GM12878 (cell line): ENCODE measurements around the gene NAP1L4. TPM values are rescaled to one million over a fixed set of nuclear protein-coding genes. Genes with fewer than 3 reads are reported as not detected.

Experiments used
- ATAC-seq: fragments of 200-7000 bp; cut with Tn5 transposase; 3 replicates; pipeline ENCODE4 v1.9.1; 2020; ENCODE audit warnings: mild to moderate bottlenecking, moderate library complexity
- BruUV-seq: library from RNA; stranded (reverse); fragments of 400-500 nt; replicated peaks from 2 replicates; lab custom pipeline; 2021; lab: Mats Ljungman, UMichigan
- CTCF ChIA-PET: fragments of 300-600 bp; sonication (Branson Sonifier 250); formaldehyde crosslinking; extraction: SDS; loops from one replicate; lab custom pipeline; 2021; ENCODE audit warnings: inconsistent platforms; lab: Yijun Ruan, JAX
- POLR2A ChIA-PET: fragments of 350-600 bp; formaldehyde crosslinking; extraction: SDS; loops from one replicate; lab custom pipeline; 2021; ENCODE audit warnings: inconsistent platforms; lab: Charles Lee
- RAD21 ChIA-PET: fragments of 300-600 bp; sonication (Branson Sonifier 250); formaldehyde crosslinking; loops from one replicate; lab custom pipeline; 2023; ENCODE audit warnings: antibody characterized with exemption; ENCODE audit not compliant: unreplicated experiment; lab: Charles Lee
- SMC1A ChIA-PET: fragments of 300-600 bp; sonication (Branson Sonifier 250); formaldehyde crosslinking; loops from one replicate; lab custom pipeline; 2023; ENCODE audit not compliant: unreplicated experiment, uncharacterized antibody; lab: Charles Lee
- DNase-seq: peaks from one replicate; pipeline ENCODE4 v3.0.0-alpha.2; 2011; ENCODE audit warnings: low read depth, low spot score
- FAIRE-seq: peaks from 3 replicates; lab custom pipeline; 2011; peaks lifted over from hg19 to GRCh38; lab: Jason Lieb, UNC
- H2AFZ ChIP-seq: 2 replicates; pipeline ENCODE4 v1.6.0; 2011; ENCODE audit warnings: low read depth, low read length, control low read depth; ENCODE audit not compliant: control insufficient read depth
- H3K27ac ChIP-seq: 2 replicates; pipeline ENCODE4 v1.5.1; 2011; ENCODE audit warnings: control low read depth; ENCODE audit not compliant: control insufficient read depth, insufficient read depth
- H3K27me3 ChIP-seq, 2 experiments: replicated peaks in 1 of 2; 2 replicates each; pipeline versions ENCODE4 v1.6.0 to v1.6.1; 2011; ENCODE audit warnings: low read length in 1 of 2; ENCODE audit not compliant: control insufficient read depth in 2 of 2, insufficient read depth in 2 of 2
- H3K36me3 ChIP-seq, 2 experiments: 2 replicates each; pipeline ENCODE4 v1.5.1; 2011; ENCODE audit warnings: low read length in 1 of 2; ENCODE audit not compliant: control insufficient read depth in 2 of 2, insufficient read depth in 2 of 2
- H3K4me1 ChIP-seq: 2 replicates; pipeline ENCODE4 v1.6.1; 2011; ENCODE audit warnings: mild to moderate bottlenecking, low read length, moderate library complexity, mixed read lengths; ENCODE audit not compliant: control insufficient read depth, insufficient read depth
- H3K4me2 ChIP-seq: 2 replicates; pipeline ENCODE4 v1.6.0; 2011; ENCODE audit warnings: control low read depth; ENCODE audit not compliant: control insufficient read depth, insufficient read depth
- H3K4me3 ChIP-seq: fragments of 200-600 bp; sonication (generic); 2 replicates; pipeline ENCODE4 v1.5.1; 2016
- H3K79me2 ChIP-seq: 2 replicates; pipeline ENCODE4 v1.6.0; 2011; ENCODE audit warnings: low read length; ENCODE audit not compliant: control insufficient read depth, insufficient read depth
- H3K9ac ChIP-seq: 2 replicates; pipeline ENCODE4 v1.8.0; 2011; ENCODE audit warnings: low read length, control low read depth, mixed read lengths; ENCODE audit not compliant: control insufficient read depth, insufficient read depth
- H3K9me3 ChIP-seq: replicated peaks from 3 replicates; pipeline ENCODE4 v1.5.1; 2011; ENCODE audit warnings: mild to moderate bottlenecking, low read length; ENCODE audit not compliant: control insufficient read depth, insufficient read depth
- H4K20me1 ChIP-seq: 2 replicates; pipeline ENCODE4 v1.6.0; 2011; ENCODE audit not compliant: control insufficient read depth, insufficient read depth
- EED ChIP-seq: sonication (generic); IDR thresholded peaks from 2 replicates; pipeline ENCODE4 v1.6.1; 2016; ENCODE audit warnings: antibody characterized with exemption, low read depth
- MYC ChIP-seq: IDR thresholded peaks from 2 replicates; pipeline ENCODE4 v1.6.1; 2011; ENCODE audit warnings: mild to moderate bottlenecking, low read length, moderate library complexity, inconsistent platforms; ENCODE audit not compliant: insufficient read depth, insufficient replicate concordance, insufficient read length, severe bottlenecking
- NFYA ChIP-seq: IDR thresholded peaks from 2 replicates; pipeline ENCODE4 v1.6.1; 2011; ENCODE audit warnings: low read depth, mild to moderate bottlenecking, low read length, improper control_type of control experiment, borderline replicate concordance
- SMAD1 ChIP-seq: fragments of 450-650 bp; IDR thresholded peaks from 2 replicates; pipeline ENCODE4 v1.6.1; 2018; ENCODE audit warnings: mild to moderate bottlenecking, low read depth; ENCODE audit not compliant: partially characterized antibody
- SP1 ChIP-seq: IDR thresholded peaks from one replicate; pipeline ENCODE4 v1.6.1; 2011; ENCODE audit warnings: low read depth, low read length
- WGBS: methylation state at CpG from one replicate; pipeline ENCODE4 v1.1.6; 2016; ENCODE audit warnings: low lambda C conversion rate; ENCODE audit not compliant: insufficient replicate concordance, insufficient coverage; ENCODE audit errors: missing lambda C conversion rate; 5-methylcytosine and 5-hydroxymethylcytosine counted together
- in situ Hi-C: fragments of 300-500 bp; cut with MboI; formaldehyde crosslinking; loops from 9 replicates; pipeline ENCODE4 v1.14.3; 2018; ENCODE audit warnings: mixed read lengths
- intact Hi-C: fragments of 100-400 bp; cut with micrococcal nuclease; formaldehyde crosslinking; loops from one replicate; pipeline ENCODE4 v1.14.2; 2022; ENCODE audit not compliant: unreplicated experiment
- polyA plus RNA-seq, 11 experiments: library from polyadenylated mRNA; depleted of rRNA in 4 of 11; unstranded in 6 of 11; stranded (reverse) in 5 of 11; fragments of >200 nt; fragmentation: Nextera tagmentation in 4 of 11; fragmentation: Illumina TruSeq in 1 of 11; extraction: Ambion mirVana in 4 of 11; extraction: Trizol in 1 of 11; gene quantifications; 1 replicate in 1 of 11; 2 replicates in 10 of 11; pipeline versions ENCODE4 v1.2.1 to v1.2.3, GENCODE V29; 2011 to 2016; ENCODE audit warnings: inconsistent platforms in 2 of 11, missing spikeins in 2 of 11, low read depth in 1 of 11
- total RNA-seq, 4 experiments: library from RNA; depleted of rRNA in 3 of 4; stranded (reverse); fragments of >200 nt in 3 of 4; fragmentation: Illumina TruSeq in 1 of 4; extraction: Trizol in 1 of 4; gene quantifications; 2 replicates each; pipeline versions ENCODE4 v1.2.1 to v1.2.3, GENCODE V29; 2013 to 2021
- TF ChIP-seq, protein P1 (sequence below): fragments of 450-650 bp; IDR thresholded peaks from 2 replicates; pipeline ENCODE4 v1.6.1; 2017; ENCODE audit warnings: antibody characterized with exemption, mild to moderate bottlenecking, moderate library complexity
- TF ChIP-seq, protein P2 (sequence below): fragments of 450-650 bp; formaldehyde crosslinking; IDR thresholded peaks from 2 replicates; pipeline ENCODE4 v1.5.0; 2022; ENCODE audit warnings: mild to moderate bottlenecking, missing genetic modification characterization
- TF ChIP-seq, protein P3 (sequence below): fragments of 150-350 bp; IDR thresholded peaks from 2 replicates; pipeline ENCODE4 v1.6.1; 2016; ENCODE audit warnings: low read depth, low read length
- TF ChIP-seq, protein P4 (sequence below): IDR thresholded peaks from 2 replicates; pipeline ENCODE4 v1.6.1; 2011; ENCODE audit warnings: low read depth, mild to moderate bottlenecking, low read length, moderate library complexity, borderline replicate concordance; ENCODE audit errors: extremely low read depth

Gene NAP1L4
- total and polyA plus RNA-seq, 10 of the 15 experiments (the other 5 are each of a cell fraction or from before 2014, with no cell fraction given) = 24.8 to 198 (median 114) TPM

DNA sequence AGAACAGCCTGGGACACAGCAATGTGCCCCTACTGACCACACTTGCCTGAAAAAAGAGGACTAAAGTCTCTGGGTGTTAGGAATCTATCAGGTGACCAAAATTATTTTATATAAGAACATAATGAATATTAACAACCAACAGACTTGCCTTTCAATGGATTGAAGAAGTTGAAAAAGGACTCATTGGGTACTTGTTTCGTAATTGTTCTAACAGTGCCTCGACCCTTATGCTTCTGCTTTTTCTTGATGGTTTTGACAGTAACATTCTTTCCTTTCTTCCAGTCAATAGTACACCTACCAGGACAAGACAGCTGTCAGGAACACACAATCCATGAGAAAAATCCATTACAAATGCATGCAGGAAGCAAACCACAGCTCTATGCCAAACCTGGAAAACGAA lies 33.9 kb downstream of the NAP1L4 start (continued):
- TF ChIP-seq, protein P1, sequence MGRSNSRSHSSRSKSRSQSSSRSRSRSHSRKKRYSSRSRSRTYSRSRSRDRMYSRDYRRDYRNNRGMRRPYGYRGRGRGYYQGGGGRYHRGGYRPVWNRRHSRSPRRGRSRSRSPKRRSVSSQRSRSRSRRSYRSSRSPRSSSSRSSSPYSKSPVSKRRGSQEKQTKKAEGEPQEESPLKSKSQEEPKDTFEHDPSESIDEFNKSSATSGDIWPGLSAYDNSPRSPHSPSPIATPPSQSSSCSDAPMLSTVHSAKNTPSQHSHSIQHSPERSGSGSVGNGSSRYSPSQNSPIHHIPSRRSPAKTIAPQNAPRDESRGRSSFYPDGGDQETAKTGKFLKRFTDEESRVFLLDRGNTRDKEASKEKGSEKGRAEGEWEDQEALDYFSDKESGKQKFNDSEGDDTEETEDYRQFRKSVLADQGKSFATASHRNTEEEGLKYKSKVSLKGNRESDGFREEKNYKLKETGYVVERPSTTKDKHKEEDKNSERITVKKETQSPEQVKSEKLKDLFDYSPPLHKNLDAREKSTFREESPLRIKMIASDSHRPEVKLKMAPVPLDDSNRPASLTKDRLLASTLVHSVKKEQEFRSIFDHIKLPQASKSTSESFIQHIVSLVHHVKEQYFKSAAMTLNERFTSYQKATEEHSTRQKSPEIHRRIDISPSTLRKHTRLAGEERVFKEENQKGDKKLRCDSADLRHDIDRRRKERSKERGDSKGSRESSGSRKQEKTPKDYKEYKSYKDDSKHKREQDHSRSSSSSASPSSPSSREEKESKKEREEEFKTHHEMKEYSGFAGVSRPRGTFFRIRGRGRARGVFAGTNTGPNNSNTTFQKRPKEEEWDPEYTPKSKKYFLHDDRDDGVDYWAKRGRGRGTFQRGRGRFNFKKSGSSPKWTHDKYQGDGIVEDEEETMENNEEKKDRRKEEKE = no peak

DNA sequence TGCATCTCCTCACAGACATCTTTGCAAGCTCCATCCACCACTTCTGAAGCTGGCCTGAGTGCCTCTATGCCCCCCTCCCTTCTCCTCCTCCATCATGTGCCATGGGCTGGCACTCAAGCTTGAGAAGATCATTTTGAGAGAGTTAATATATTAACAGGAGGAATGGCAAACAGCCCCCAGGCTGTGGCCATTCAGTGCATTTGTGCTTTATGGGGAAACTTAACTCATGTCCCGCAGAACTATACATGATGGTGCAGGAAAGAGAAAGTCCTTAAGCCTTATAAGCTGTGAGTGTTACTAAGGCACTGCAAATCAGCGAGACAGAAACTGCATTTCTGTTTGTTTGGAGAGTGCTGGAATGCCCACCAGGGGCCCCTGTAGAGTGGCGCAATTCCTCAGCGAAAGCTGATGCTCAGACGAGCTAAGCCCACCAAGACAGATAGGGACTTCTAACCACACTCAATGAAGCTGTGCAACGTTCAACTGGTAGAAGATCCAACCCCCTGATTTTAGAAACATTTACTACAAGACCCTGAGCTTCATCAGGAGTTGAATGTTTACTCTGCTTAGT lies 36.1 kb downstream of the NAP1L4 start:
- RAD21 ChIA-PET = interaction anchor here (1.1 kb wide), 1 partner anchor 136 kb away, joined by 4 read pairs; no protein-coding TSS in a partner anchor
- no peaks in the 10 kb centered on the region for H3K27me3 ChIP-seq
- CTCF ChIA-PET = interaction anchor here (0.6 to 1.2 kb wide), 4 partner anchors 10 to 68 kb away, joined by 3 to 4 read pairs (median 3); no protein-coding TSS in a partner anchor
- in situ Hi-C loops (no loop called here), intact Hi-C loops (no loop called here)
- FAIRE-seq (no peak), ATAC-seq (no peak), DNase-seq (no peak)
- no peak overlapping the region for H3K9ac ChIP-seq
- H2AFZ ChIP-seq = no peak overlapping the region
- no peak overlapping the region for H3K4me3 ChIP-seq
- WGBS = 85% methylated on average over 6 of the region's 6 CpGs
- H3K79me2 ChIP-seq = no peaks in the 10 kb centered on the region
- no peaks in the 10 kb centered on the region for H3K9me3 ChIP-seq
- no peaks in the 10 kb centered on the region for H3K4me1 ChIP-seq
- no peaks in the 10 kb centered on the region for H4K20me1 ChIP-seq
- no peak overlapping the region for H3K27ac ChIP-seq
- POLR2A ChIA-PET = interaction anchor here (1.1 kb wide), 2 partner anchors 12 to 22 kb away, joined by 4 to 5 read pairs; no protein-coding TSS in a partner anchor
- BruUV-seq = no TSS peak
- peaks cover 30 to 71% of the 10 kb centered on the region in 2 experiments for H3K36me3 ChIP-seq
- SMC1A ChIA-PET = interaction anchor here (0.6 to 1.3 kb wide), 3 partner anchors 13 to 129 kb away, joined by 3 to 4 read pairs (median 3); no protein-coding TSS in a partner anchor
- no peak overlapping the region for H3K4me2 ChIP-seq
- TF ChIP-seq, protein P2, sequence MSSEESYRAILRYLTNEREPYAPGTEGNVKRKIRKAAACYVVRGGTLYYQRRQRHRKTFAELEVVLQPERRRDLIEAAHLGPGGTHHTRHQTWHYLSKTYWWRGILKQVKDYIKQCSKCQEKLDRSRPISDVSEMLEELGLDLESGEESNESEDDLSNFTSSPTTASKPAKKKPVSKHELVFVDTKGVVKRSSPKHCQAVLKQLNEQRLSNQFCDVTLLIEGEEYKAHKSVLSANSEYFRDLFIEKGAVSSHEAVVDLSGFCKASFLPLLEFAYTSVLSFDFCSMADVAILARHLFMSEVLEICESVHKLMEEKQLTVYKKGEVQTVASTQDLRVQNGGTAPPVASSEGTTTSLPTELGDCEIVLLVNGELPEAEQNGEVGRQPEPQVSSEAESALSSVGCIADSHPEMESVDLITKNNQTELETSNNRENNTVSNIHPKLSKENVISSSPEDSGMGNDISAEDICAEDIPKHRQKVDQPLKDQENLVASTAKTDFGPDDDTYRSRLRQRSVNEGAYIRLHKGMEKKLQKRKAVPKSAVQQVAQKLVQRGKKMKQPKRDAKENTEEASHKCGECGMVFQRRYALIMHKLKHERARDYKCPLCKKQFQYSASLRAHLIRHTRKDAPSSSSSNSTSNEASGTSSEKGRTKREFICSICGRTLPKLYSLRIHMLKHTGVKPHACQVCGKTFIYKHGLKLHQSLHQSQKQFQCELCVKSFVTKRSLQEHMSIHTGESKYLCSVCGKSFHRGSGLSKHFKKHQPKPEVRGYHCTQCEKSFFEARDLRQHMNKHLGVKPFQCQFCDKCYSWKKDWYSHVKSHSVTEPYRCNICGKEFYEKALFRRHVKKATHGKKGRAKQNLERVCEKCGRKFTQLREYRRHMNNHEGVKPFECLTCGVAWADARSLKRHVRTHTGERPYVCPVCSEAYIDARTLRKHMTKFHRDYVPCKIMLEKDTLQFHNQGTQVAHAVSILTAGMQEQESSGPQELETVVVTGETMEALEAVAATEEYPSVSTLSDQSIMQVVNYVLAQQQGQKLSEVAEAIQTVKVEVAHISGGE (CRISPR knock-in tag) = no peak
- TF ChIP-seq, protein P3, sequence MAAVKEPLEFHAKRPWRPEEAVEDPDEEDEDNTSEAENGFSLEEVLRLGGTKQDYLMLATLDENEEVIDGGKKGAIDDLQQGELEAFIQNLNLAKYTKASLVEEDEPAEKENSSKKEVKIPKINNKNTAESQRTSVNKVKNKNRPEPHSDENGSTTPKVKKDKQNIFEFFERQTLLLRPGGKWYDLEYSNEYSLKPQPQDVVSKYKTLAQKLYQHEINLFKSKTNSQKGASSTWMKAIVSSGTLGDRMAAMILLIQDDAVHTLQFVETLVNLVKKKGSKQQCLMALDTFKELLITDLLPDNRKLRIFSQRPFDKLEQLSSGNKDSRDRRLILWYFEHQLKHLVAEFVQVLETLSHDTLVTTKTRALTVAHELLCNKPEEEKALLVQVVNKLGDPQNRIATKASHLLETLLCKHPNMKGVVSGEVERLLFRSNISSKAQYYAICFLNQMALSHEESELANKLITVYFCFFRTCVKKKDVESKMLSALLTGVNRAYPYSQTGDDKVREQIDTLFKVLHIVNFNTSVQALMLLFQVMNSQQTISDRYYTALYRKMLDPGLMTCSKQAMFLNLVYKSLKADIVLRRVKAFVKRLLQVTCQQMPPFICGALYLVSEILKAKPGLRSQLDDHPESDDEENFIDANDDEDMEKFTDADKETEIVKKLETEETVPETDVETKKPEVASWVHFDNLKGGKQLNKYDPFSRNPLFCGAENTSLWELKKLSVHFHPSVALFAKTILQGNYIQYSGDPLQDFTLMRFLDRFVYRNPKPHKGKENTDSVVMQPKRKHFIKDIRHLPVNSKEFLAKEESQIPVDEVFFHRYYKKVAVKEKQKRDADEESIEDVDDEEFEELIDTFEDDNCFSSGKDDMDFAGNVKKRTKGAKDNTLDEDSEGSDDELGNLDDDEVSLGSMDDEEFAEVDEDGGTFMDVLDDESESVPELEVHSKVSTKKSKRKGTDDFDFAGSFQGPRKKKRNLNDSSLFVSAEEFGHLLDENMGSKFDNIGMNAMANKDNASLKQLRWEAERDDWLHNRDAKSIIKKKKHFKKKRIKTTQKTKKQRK = no peak
- TF ChIP-seq MYC = no peak
- TF ChIP-seq EED = no peak
- TF ChIP-seq SP1 = no peak
- TF ChIP-seq, protein P4, sequence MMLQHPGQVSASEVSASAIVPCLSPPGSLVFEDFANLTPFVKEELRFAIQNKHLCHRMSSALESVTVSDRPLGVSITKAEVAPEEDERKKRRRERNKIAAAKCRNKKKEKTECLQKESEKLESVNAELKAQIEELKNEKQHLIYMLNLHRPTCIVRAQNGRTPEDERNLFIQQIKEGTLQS = no peak
- TF ChIP-seq SMAD1 = no peak
- no peak for TF ChIP-seq NFYA
